ENCODE measurements around the gene PLS3.
"Not testable (repeated sequence)": the region's sequence is repeated elsewhere in the genome, so short reads cannot be mapped to it uniquely, and the experiment has no call there.

Gene PLS3

GRCh38 chrX:115616943-115617563, 56.1 kb downstream of the PLS3 start:
- no peak for DNase-seq

GRCh38 chrX:115622534-115622933, 61.6 kb downstream of the PLS3 start:
- DNase-seq = no peak

- no peak for DNase-seq
Measured at GRCh38 chrX:115624916-115625315, 63.9 kb downstream of the PLS3 start.

GRCh38 chrX:115625572-115626301, 64.8 kb downstream of the PLS3 start:
- no peak for DNase-seq

GRCh38 chrX:115630204-115630603, 69.2 kb downstream of the PLS3 start:
- no peak for DNase-seq

- DNase-seq = no peak
Measured at GRCh38 chrX:115632455-115632854, 71.5 kb downstream of the PLS3 start.

- not testable (repeated sequence) for DNase-seq
Measured at GRCh38 chrX:115633397-115633796, 72.4 kb downstream of the PLS3 start.

- DNase-seq = no peak
Measured at GRCh38 chrX:115639334-115639880, 78.4 kb downstream of the PLS3 start.

- DNase-seq = peak; percentile 7 to 22
Measured at GRCh38 chrX:115642311-115642710, 81.3 kb downstream of the PLS3 start.

GRCh38 chrX:115642895-115643530, 82.0 kb downstream of the PLS3 start:
- peak; percentile 45 to 47 for DNase-seq

- not testable (repeated sequence) for DNase-seq
Measured at GRCh38 chrX:115644397-115644796, 83.4 kb downstream of the PLS3 start.

- DNase-seq = no peak
Measured at GRCh38 chrX:115649461-115650063, 88.6 kb downstream of the PLS3 start.

GRCh38 chrX:115650449-115650848, 89.5 kb downstream of the PLS3 start:
- DNase-seq = peak in 1 of 2 experiments; percentile 0

GRCh38 chrX:115650916-115651315, 89.9 kb downstream of the PLS3 start:
- peak; percentile 38 to 39 for DNase-seq

GRCh38 chrX:115652221-115652620, 91.2 kb downstream of the PLS3 start:
- no peak for DNase-seq

GRCh38 chrX:115665122-115665521, 104.1 kb downstream of the PLS3 start:
- DNase-seq = no peak

GRCh38 chrX:115679460-115679859, 118.5 kb downstream of the PLS3 start:
- DNase-seq = peak; percentile 30 to 57

- DNase-seq = no peak
Measured at GRCh38 chrX:115687595-115687994, 126.6 kb downstream of the PLS3 start.

- DNase-seq = no peak
Measured at GRCh38 chrX:115689931-115690330, 129.0 kb downstream of the PLS3 start.

- DNase-seq = peak; percentile 33 to 63
Measured at GRCh38 chrX:115690511-115691216, 129.7 kb downstream of the PLS3 start.

- no peak for DNase-seq
Measured at GRCh38 chrX:115693476-115693875, 132.5 kb downstream of the PLS3 start.

- DNase-seq = no peak
Measured at GRCh38 chrX:115694028-115694427, 133.1 kb downstream of the PLS3 start.

- no peak for DNase-seq
Measured at GRCh38 chrX:115696039-115696438, 135.1 kb downstream of the PLS3 start.

Measured in Kasumi-1 (cell line).